Subcutaneous adipose tissue (tissue), 4 donors: ENCODE data around the gene EVA1C. TPM values are rescaled to one million over a fixed set of nuclear protein-coding genes. Genes with fewer than 3 reads are reported as not detected.

Experiments
- total RNA-seq, 4 donors: library from RNA; depleted of rRNA; stranded (reverse); fragments of >200 nt; gene quantifications; one replicate each; pipeline ENCODE4 v1.1.0, GENCODE V29; 2016
- TF ChIP-seq, protein P1 (sequence below): fragments of 450-650 bp; IDR thresholded peaks from one replicate; pipeline ENCODE4 v1.5.1; 2016; ENCODE audit warnings: low read depth, mild to moderate bottlenecking, control low read depth, antibody characterized with exemption, moderate library complexity

The EVA1C gene
- total RNA-seq, 4 donors from 2014 or later, result 20.1 to 56.1 (median 32.9) TPM

DNA sequence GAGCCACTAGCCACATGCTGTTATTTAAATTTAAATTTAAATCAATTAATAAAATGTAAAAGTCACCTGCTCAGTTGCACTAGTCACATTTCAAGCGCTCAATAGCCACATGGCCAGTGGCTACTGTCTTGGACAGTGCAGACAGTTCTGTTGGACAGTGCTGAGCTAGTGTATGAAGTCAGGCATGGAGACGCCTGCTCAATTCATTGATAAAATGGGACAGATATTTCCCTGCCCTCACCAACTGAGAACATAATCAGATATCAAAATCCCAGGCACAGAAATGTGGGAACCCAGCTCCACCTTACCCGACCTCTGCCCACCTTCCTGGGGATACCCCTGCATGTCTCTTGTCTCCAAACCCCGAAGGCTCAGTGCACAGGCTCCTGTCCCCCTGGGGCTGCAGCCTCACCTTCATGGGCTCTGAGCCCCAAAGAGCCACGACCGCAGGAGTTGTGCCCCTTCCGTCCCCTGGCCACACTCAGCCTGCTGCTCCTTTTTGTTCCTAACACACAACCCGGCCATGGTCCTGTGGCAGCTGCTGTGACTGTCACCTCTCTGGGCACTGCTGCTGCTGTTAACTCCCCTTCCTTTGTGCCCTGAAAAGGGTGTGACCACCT, 109.3 kb downstream of the EVA1C start:
- TF ChIP-seq, protein P1, sequence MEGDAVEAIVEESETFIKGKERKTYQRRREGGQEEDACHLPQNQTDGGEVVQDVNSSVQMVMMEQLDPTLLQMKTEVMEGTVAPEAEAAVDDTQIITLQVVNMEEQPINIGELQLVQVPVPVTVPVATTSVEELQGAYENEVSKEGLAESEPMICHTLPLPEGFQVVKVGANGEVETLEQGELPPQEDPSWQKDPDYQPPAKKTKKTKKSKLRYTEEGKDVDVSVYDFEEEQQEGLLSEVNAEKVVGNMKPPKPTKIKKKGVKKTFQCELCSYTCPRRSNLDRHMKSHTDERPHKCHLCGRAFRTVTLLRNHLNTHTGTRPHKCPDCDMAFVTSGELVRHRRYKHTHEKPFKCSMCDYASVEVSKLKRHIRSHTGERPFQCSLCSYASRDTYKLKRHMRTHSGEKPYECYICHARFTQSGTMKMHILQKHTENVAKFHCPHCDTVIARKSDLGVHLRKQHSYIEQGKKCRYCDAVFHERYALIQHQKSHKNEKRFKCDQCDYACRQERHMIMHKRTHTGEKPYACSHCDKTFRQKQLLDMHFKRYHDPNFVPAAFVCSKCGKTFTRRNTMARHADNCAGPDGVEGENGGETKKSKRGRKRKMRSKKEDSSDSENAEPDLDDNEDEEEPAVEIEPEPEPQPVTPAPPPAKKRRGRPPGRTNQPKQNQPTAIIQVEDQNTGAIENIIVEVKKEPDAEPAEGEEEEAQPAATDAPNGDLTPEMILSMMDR, result no peak

DNA sequence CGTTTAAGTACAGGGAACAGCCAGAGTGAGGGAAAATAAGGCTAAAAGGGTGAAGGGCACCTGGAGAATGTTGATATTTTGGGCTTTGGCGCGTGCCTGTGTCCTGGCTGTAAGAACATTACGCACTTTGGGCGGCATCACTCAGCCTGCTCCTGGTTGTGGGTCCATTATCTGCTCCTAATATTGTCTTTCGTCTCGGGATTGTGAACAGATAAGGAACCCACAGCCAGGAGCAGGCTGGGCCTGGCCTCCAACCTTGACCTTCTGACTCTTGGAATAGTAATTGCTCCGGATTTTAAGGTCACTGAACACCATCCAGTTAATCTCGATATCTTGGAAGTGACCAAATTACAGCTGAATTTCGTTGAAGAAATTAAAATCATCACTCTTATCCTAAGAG, 111.0 kb downstream of the EVA1C start:
- TF ChIP-seq, protein P1, result no peak

- TF ChIP-seq, protein P1, result no peak
Measured at GRCh38 chr21:32523988-32524719, 111.6 kb downstream of the EVA1C start.

GRCh38 chr21:32525282-32525681, 112.8 kb downstream of the EVA1C start:
- TF ChIP-seq, protein P1, result no peak

GRCh38 chr21:32529679-32530078, 117.2 kb downstream of the EVA1C start:
- TF ChIP-seq, protein P1, result no peak

DNA sequence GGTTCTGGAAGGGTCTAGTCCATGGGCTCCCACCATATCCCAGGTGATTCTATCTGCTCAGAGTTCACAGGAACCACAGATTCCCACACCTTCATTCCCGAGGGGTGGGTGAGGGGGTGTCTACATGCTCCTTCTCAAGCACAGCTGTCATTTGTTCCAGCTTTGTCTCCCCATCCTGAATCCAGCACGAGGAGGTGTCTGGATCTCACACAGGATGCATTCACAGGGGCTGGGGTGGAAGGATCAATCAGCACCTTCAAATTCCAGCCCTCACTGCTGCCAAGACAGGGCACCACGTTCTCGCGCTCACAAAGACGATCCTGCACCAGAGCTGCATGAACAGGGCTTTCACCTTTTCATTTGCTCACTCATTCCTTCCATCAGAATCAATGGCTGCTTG, 120.1 kb downstream of the EVA1C start:
- TF ChIP-seq, protein P1, result no peak

GRCh38 chr21:32533053-32533452, 120.5 kb downstream of the EVA1C start:
- TF ChIP-seq, protein P1, result no peak
